ENCODE results near the gene ALPL.
"Not testable (repeated sequence)": the region's sequence is repeated elsewhere in the genome, so short reads cannot be mapped to it uniquely, and the experiment has no call there.

ALPL gene

GRCh38 chr1:21507511-21508270 lies 1.5 kb upstream of the ALPL start:
- no peak for DNase-seq (ENCODE audit: low spot score)

GRCh38 chr1:21508580-21509350 lies 458 bp upstream of the ALPL start:
- peak; percentile 37 for DNase-seq (ENCODE audit: low spot score)

- no peak for DNase-seq (ENCODE audit: low spot score)
These were observed 880 bp downstream of the ALPL start for GRCh38 chr1:21510113-21510493.

- no peak for DNase-seq (ENCODE audit: low spot score)
These were observed 1.8 kb downstream of the ALPL start for GRCh38 chr1:21510885-21511578.

GRCh38 chr1:21511579-21512522 lies 2.6 kb downstream of the ALPL start:
- DNase-seq (ENCODE audit: low spot score) = no peak

- no peak for DNase-seq (ENCODE audit: low spot score)
These were observed 5.0 kb downstream of the ALPL start for GRCh38 chr1:21514245-21514644.

- no peak for DNase-seq (ENCODE audit: low spot score)
These were observed 8.0 kb downstream of the ALPL start for GRCh38 chr1:21517161-21517589.

- no peak for DNase-seq (ENCODE audit: low spot score)
These were observed 8.6 kb downstream of the ALPL start for GRCh38 chr1:21517660-21518480.

- no peak for DNase-seq (ENCODE audit: low spot score)
These were observed 9.7 kb downstream of the ALPL start for GRCh38 chr1:21518774-21519455.

GRCh38 chr1:21519486-21520070 lies 10.4 kb downstream of the ALPL start:
- DNase-seq (ENCODE audit: low spot score) = not testable (repeated sequence)

- no peak for DNase-seq (ENCODE audit: low spot score)
These were observed 11.9 kb downstream of the ALPL start for GRCh38 chr1:21520899-21521716.

GRCh38 chr1:21521717-21522060 lies 12.5 kb downstream of the ALPL start:
- DNase-seq (ENCODE audit: low spot score) = no peak

GRCh38 chr1:21522525-21523038 lies 13.4 kb downstream of the ALPL start:
- no peak for DNase-seq (ENCODE audit: low spot score)

- no peak for DNase-seq (ENCODE audit: low spot score)
These were observed 14.1 kb downstream of the ALPL start for GRCh38 chr1:21523297-21523813.

GRCh38 chr1:21524220-21524619 lies 15.0 kb downstream of the ALPL start:
- no peak for DNase-seq (ENCODE audit: low spot score)

- DNase-seq (ENCODE audit: low spot score) = no peak
These were observed 15.6 kb downstream of the ALPL start for GRCh38 chr1:21524686-21525339.

- DNase-seq (ENCODE audit: low spot score) = no peak
These were observed 16.1 kb downstream of the ALPL start for GRCh38 chr1:21525340-21525717.

GRCh38 chr1:21526441-21526840 lies 17.2 kb downstream of the ALPL start:
- no peak for DNase-seq (ENCODE audit: low spot score)

Data from SK-N-DZ (cell line).